HEK293T (cell line): ENCODE measurements around the gene LMF1.

Experiments used
- ARNT ChIP-seq: fragments of 450-650 bp; IDR thresholded peaks from 2 replicates; pipeline ENCODE4 v1.6.1; 2017; ENCODE audit warnings: mild to moderate bottlenecking
- BHLHE40 ChIP-seq: fragments of 450-650 bp; IDR thresholded peaks from 2 replicates; pipeline ENCODE4 v1.6.1; 2016; ENCODE audit warnings: mild to moderate bottlenecking, moderate library complexity, borderline replicate concordance
- ELF4 ChIP-seq: fragments of 450-650 bp; IDR thresholded peaks from 2 replicates; pipeline ENCODE4 v1.6.1; 2017; ENCODE audit warnings: antibody characterized with exemption
- FOXK2 ChIP-seq: fragments of 450-650 bp; IDR thresholded peaks from 2 replicates; pipeline ENCODE4 v1.6.1; 2016; ENCODE audit warnings: mild to moderate bottlenecking
- FOXM1 ChIP-seq: fragments of 450-650 bp; IDR thresholded peaks from 2 replicates; pipeline ENCODE4 v1.6.1; 2017; ENCODE audit warnings: mild to moderate bottlenecking, borderline replicate concordance
- SP1 ChIP-seq: fragments of 450-650 bp; IDR thresholded peaks from 2 replicates; pipeline ENCODE4 v1.6.1; 2017
- SUZ12 ChIP-seq: fragments of 450-650 bp; IDR thresholded peaks from 2 replicates; pipeline ENCODE4 v1.6.1; 2016; ENCODE audit warnings: mild to moderate bottlenecking
- TARDBP ChIP-seq: fragments of 450-650 bp; IDR thresholded peaks from 2 replicates; pipeline ENCODE4 v1.6.1; 2016
- ZNF384 ChIP-seq: fragments of 450-650 bp; IDR thresholded peaks from 2 replicates; pipeline ENCODE4 v1.6.1; 2016

- TF ChIP-seq ELF4 (no peak), SUZ12 (no peak), BHLHE40 (no peak), ARNT (no peak), FOXK2 (no peak), TARDBP (no peak), ZNF384 (no peak), SP1 (no peak), FOXM1 (no peak)
Observed at GRCh38 chr16:898216-898615, 72.6 kb downstream of the LMF1 start.
